Stimulated activated CD8-positive, alpha-beta memory T cell treated with anti-CD3 and anti-CD28 coated beads, Interleukin-4, amount 100 ng/mL, for 1 hour (primary cell): ENCODE results near the gene COL27A1.

Source experiments
- DNase-seq, 2 donors: peaks; one replicate each; pipeline ENCODE4 v3.0.0-alpha.2; 2020; ENCODE audit warnings: low read depth in 2 of 2, low spot score in 1 of 2

Gene COL27A1

DNA sequence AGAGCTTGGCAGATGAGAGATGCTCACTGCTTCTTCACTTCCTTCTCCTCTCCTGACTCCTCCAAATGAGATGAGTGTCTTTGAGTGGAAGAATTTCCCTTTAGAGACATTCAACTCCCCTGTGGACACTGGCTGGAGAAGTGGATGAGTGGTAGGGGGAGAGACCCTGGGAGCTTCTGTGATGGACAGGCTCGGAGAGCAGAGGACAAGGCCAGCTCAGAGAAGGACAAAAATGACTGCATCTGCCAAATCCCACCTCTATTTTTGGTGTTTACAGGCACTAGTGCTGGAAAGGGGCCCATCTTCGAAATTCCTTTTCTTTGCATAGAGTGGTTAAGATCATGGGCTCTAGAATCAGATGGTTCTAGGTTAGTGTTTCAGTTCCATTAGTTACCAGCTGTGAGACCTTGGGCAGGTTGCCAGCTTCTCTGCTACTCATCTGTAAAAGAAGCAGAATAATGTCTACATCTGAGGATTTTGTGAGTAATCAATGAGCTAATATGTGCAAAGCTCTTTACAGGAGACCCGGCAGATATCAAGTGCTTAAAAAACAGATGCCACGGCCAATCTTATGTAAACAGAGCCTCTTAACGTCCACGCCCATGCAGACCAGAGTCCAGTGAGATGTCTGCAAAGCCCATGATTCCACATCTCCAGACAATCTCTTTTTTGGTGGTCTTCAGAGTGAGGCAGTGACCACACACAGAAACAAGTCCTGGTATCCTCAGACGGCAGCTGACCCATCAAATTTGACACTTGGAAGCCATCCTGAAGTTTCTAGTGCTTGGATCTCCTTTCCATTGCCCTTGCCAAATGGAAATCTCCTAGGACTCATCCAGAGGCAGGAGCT lies 13.6 kb upstream of the COL27A1 start:
- no peak for DNase-seq

DNA sequence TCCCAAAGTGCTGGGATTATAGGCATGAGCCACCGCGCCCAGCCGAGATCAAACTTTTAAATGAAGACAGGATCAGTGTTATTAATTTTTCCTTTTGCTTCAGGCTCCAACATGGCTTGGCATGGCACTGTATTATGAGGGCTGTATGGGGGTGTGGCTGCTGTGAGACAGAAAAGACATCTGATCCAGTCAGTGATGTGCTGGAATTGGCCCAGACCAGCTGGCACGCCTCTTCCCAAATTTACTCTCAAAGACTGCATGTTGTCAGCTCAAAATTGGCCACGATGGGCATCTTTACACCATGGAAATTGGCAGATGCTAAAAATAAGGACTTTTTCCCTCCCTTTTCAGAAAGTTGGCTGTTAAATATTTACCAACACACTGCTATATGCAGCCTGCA lies 12.1 kb upstream of the COL27A1 start:
- no peak for DNase-seq

DNA sequence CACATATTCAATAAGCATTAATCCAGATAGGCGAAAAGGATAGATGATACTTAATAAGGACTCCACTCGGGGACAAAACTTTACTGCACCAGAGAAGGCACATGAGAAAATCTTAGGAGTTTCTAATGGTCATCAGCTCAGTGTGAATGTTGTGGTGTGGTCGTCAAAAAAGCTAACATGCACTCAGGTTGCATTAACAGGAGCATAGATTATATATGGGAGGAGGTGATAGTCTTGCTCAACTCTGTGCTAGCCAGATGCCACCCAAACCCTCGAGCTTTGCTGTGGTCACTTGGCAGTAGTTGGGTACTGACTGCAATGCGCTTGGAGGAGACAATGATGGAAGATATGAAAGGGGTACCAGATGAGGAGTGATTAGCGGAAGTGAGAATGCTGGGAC lies 8.6 kb upstream of the COL27A1 start:
- no peak for DNase-seq

DNA sequence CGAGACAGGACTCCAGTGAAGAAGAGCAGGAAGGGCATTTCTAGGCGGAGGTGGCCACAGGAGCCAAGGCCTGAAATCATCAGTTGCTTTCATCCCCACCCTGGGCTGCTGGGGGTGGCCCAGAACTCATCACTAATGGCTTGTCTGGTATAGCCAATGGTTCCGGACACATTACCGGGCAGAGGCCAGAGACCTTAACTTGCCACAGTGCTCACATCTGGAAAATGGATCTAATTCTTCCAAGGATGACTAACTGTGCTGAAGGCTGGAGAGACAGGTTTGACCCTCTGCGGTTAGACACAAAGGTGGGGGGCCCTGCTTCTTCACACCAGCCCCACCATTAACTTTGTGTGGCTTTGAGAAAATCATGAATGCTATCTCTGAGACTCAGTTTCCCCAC lies 6.2 kb upstream of the COL27A1 start:
- no peak for DNase-seq

DNA sequence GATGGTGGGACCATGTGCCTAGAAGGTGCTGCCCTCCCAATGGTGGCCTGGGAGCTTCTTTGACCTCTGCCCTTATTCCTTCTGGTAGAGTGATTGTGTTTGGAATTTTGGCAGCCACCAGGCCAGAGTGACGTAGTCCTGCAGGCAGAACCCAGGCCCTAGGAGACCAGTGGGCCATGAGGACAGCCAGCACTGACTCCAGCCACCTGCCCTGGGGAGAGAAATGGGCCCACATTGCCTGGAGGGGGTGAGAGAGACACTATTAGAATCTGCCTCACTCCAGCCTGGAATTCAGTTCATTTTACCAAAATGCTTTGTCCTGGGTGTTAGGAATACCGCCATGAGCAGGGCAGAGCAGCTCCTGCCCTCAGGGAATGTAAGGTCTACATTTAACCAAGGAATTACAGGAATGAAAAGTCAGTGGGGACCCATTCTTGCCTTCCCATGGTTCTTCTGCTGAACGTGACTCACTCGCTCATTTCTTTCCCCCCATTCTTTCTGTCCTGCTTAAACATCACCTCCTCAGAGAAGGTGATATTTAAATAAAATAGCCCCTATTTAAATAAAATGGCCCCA lies 5.5 kb upstream of the COL27A1 start:
- DNase-seq, result no peak

DNA sequence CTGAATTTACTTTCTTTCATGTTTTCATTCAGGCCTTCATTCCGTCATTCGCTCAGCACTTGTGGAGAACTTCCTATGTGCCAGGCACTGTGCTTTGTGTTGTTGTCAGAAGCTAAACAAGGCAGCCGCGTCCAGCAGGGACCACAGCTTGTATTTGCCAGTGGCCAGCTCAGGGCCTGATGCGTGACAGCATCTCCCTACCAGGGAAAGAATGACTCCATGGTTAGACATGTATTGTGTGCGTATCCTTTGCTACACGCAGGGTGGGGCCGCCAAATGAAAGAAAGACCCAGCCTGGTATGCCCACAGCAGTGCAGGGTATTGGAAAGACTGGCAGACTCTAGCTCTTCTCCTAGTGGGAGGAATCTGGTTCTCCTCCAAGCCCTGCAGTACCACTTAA lies 4.7 kb upstream of the COL27A1 start:
- no peak for DNase-seq

DNA sequence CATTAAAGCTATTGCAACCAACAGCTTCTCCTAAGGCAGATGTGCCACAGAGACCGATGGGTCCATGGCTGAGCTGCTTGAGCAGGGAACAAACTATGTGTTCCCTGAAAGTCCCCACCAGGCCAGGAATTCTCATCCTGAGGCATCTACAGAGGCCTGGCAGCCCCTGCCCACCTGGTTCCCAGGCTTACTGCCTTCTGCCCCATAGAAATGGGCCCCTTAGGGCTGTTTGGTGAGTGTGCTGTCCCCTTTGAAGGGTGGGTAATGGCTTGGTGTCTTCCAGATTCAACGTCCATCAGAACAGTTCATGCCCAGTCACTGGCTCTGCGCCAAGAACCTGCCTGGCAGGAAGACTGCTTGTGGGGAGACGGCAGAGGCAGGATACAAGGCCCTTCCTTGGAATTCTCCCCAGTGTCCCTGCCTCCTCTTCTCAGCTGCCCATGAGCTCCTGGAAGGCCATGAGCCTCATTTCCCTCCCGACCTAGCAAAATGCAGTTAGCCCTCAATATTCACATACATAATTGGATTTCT lies 3.8 kb upstream of the COL27A1 start:
- no peak for DNase-seq

DNA sequence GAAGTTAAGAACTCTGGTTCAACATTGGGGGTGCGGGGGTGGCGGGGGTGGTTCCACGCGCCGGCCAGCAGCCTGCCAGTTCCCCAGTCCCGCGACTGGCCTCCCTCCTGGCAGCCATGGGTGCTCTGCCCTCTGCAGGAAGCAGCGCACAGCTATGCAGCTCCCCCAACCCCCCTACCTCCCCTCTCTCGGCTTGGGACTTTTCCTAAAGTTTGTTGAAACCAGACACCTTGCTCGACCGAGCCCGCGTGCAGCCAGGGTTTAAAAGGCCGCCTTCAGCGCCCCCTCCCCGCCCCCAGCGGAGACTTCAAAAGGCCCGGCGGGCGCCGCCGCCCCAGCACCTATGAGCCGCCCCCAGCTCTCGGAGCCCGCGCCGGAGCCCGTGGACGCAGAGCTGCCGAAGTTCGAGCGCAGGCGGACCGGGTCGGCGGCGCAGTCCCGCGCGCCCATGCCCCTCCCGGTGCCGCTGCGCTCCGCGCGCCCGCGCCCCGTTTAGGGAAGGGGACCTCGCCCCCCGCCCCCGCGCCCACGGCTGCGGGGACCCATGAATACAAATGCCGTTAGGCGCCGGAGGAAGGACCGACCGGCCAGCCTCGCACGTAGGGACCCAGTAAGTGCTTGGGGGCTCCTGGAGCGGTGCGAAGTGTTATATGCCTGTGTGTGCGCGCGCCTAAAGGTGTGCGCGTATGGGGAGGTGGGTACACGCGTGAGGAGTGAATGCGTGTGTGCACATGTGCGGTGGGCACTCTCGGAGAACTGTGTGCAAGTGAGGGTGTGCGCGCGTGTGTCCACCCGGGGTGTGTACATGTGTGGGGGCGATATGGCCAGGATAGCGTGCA lies 1.4 kb upstream of the COL27A1 start:
- DNase-seq, result no peak

DNA sequence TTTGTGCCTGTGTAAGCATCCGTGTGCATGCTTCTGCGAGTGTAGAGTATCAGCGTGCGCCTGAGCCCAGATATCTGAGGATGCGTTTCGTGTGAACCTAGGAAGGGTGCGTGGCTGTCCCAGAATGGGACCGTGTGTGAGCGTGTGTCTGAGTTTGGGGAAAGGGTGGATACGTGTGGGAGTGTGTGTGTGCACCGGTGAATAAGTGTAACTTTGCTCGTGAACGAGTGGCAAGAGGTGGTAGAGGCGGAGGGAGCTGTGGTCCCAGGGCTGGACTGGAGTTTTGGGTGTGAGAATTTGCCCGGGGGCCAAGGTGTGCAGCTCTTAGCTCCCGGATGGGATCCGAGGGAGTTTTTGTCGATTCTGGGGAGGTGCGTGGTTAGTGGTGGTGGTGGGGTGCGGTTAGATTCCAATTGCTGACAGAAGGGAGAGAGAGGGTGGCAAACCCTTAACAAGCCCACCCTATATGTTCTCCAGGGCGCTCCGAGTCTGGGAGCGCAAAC lies 686 bp upstream of the COL27A1 start:
- DNase-seq, result no peak

DNA sequence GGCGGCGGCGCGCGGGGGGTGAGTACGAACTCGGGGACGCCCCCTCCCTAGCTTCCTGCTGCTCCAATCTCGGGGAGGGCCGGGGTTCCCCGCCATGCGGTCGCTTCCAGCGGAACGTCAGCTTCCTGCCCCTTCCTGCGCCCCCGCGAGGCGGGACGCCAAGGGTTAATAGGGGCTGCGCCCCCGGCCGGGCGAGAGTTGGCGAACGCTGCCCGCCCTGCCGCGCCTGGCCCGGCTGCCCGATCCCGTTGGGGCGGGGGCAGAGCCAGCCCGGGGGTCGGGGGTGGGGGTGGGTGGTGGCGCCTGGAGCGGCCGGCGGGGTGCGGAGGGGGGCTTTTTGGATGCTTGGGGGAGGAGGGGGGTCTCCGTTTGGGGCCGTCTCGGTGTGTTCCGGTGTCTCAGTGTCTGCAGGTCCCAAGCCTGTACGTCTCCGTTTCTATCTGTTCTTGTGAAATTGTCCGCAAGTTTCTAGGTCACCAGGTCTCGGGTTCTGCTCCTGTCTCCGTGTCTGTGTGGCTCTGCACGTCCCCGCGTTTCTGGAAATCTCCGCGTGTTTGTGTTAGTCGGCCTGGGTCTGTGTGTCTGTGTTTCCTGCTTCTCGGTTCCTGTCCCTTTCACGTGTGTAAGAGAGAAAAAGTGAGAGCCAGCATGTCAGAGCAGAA lies 789 bp downstream of the COL27A1 start:
- DNase-seq, result no peak

DNA sequence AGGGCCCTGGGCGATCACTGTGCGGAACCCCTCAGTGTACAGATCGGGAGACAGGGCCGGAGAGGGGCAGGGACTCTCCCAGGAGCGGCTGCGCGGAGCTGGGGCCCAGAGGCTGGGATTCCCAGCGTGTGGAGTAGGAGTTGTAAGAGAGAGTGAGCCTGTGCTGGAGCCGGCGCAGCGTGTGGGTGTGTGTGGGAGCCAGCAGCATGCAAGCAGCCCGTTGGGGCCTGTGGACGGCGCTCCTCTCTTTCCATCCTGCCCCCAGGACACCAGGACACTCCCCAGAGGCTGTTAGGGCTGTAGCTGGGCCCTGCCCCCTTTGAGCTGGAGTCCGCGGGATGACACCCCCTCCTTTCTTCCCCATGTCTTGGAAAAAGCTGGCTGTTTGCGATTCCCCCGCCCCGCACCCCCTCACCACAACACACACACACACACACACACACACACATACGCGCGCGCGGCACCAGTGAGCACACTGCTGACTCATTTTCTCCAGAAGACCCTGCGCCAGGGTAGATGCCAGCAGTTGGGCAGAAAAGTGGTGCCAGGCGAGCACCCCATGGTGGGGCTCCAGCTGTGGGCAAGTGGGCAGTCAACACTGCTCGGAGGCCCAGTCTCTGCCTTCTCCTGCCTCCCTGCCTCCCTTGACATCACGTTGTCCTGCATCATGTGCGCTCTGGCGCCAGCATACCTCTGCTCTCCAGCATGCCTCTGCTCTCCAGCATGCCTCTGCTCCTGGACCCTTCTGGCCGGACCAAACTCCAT lies 1.5 kb downstream of the COL27A1 start:
- no peak for DNase-seq

DNA sequence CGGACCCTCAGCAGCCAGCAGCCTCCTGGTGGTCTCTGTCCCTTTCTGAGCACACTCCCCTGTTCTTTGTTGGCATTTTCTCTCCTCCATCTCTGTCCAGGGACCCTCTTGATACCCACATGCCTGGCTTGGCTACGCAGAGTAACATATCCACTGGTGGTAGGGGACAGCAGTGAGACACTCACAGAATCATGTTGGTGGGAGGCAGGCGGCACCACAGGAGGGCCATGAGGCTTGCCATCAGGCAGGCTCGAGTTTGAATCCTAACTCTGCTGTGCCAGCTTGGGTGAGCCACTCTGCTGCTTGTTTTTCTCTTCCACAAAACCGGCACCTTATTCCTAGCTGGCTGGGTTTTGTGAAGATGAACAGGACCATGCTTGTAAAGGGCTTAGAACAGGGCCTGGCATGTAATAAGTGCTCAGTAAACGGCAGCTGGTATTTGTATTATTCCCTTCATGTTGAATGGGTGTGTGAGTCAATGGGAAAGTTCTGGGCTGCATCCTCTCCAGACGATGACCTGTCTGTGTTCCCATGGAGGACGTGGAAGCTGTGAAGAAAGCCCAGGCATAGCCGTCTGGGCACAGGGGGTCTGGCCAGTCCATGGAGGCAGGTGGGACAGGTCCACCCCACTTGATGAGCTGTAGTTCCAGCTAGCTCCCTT lies 2.3 kb downstream of the COL27A1 start:
- no peak for DNase-seq

DNA sequence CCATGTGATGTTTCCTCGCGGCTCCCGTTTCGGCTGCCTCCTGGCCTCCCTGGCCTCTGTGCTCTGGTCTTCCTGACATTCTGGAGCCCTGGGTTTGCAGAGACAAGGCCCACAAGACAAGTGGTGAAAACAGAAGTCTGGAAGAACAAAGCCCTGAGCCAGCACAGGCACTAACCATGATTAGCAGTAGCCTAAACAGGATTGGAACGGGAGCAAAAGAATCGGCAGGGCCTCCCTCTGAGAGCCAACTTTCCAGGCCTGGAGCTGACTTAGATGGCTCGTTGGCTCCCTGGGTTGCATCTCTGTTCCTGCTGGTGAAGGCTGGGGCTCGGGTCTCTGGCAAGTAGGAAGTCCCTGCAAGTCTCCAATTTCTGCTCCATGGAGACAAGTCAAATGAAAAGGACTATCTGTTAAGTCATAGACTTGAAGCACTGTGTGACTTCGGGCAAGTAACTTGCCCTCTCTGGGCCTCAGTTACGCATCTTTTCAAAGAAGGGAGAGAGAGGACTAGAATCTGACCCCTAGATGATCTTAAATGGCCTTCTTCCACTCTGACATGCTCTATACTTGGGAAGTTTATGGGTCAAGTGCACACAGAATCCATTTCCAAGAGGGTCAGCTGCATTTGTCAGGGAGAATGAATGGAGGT lies 3.3 kb downstream of the COL27A1 start:
- DNase-seq, result no peak

DNA sequence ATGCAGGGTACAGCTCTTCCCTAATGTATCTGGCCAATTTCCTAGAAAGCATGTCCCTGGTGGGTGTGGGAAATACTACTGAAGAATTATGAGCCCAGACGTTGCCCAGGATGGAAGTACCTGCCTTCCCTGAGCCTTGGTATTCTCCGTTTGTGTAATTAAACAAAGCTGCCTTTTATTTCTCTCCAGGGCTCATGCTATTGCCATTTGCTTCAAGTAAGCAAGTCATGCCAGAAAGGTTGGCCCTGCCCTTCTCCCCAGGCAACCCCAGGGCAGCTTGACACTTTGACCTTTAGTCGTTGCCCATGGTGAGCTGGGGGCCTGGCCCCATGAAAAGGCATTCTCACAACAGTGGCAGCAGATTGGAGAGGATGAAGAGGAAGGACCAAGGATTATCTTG lies 4.4 kb downstream of the COL27A1 start:
- no peak for DNase-seq

DNA sequence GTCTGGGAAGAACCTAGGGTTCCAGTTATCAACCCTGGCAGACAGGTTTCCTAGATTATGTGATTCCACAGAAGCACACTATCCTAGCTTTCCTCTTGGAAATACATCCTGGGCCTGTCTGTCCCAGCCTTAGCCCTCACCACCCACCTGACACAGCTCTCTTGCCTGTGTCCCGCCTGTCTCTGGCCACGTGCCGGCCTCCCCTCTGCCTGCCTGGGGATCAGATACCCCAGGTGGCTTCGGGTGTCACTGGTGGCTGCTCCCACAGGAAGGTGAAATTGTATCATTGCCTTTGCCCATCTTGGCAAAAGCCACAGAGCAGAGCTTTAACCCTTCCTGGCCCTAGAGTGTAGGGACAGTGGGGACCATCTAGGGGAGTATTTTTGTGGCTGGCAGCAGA lies 6.2 kb downstream of the COL27A1 start:
- no peak for DNase-seq

DNA sequence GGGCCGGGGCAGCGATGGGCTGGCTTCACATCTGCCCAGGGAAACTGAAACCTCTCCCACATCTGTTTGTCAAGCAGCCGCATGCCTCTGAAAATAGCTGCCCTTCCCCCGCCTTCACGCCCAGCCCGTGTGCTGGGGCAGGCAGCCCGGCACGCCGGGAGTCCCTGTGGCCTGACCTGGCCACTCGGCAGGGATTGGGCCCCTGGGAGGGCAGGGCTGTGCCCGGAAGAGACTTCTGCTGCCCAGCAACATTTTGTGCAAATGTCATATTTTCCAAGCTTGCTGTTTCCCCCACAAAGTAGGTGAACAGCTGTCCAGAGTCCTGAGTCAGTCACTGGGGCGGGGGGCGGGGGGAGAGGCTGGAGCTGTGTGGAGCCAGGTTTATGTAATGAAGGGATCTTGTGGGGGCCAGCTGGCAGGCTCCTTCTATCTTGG lies 8.2 kb downstream of the COL27A1 start:
- no peak for DNase-seq

DNA sequence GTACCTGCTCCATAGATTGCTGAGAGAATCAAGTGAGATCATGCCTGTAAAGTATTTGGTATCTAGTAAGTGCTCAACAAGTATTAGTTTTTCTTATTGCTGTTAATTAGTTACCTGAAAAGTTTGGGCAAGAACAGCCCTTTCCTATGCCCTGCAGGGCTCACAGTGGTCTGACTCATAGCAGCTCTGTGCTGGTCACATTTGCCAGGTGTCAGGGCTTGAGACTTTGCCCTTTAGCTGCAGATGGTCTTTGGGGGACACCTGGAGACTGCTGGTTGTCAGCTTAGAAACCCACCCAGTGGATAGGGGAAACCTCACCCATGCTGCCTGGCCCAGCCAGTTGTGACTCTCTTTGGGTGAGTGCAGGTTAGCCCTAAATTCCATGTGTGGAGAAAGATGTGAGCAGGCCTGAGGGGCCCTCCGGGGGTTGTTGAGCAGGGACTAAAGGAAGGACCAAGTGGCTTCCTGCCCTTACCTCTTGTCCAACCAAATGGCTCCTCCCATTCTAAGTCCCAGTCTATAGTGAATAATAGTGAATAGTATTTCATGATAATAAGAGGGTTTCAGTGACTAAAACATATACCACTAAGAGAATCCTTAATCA lies 9.0 kb downstream of the COL27A1 start:
- DNase-seq, result no peak

DNA sequence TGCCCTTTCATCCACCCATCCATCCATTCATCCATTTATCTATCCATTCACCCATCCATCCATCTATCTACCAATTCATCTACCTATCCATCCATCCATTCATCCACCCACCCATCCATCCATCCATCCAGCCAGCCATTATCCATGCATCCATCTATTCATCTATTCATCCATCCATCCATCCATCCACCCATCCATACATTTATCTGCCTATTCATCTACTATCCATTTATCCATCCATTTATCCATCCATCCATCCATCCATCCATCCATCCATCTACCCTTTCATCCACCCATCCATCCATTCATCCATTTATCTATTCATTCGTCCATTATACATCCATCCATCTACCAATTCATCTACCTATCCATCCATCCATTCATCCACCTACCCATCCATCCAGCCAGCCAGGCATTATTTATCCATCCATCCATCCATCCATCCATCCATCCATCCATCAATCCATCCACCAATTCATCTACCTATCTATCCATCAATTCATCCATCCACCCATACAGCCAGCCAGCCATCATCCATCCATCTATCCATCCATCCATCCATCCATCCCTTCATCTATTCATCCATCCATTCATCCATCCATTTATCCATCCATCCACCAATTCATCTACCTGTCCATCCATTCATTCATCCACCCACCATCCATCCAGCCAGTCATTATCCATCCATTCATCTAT lies 10.2 kb downstream of the COL27A1 start:
- DNase-seq, result no peak
